ENCODE results near the gene PREX1.

The PREX1 gene

GRCh38 chr20:48634641-48635040 lies 193.2 kb downstream of the PREX1 start:
- Histone ChIP-seq H3K27ac (ENCODE audit: low read depth in 2 of 2, low read length in 2 of 2) (no peak overlapping the region), H3K36me3 (ENCODE audit: control insufficient read depth in 2 of 2, insufficient read depth in 2 of 2, low read length in 2 of 2) (peaks cover 24 to 32% of the 10 kb centered on the region in 2 donors), H3K4me1 (ENCODE audit: control insufficient read depth in 2 of 2, insufficient read depth in 2 of 2, low read length in 2 of 2) (no peaks in the 10 kb centered on the region), H3K9ac (ENCODE audit: low read depth in 1 of 2, low read length in 2 of 2) (no peak overlapping the region), H3K9me3 (ENCODE audit: control insufficient read depth in 2 of 2, low read length in 2 of 2) (no peaks in the 10 kb centered on the region), H3K27me3 (ENCODE audit: control insufficient read depth in 2 of 2, insufficient read depth in 2 of 2, low read length in 2 of 2) (no peaks in the 10 kb centered on the region), H3K4me3 (ENCODE audit: low read length in 2 of 2) (no peak overlapping the region)

GRCh38 chr20:48633620-48634257 lies 194.1 kb downstream of the PREX1 start:
- no peak overlapping the region for H3K27ac ChIP-seq (ENCODE audit: low read depth in 2 of 2, low read length in 2 of 2)
- peaks cover 14 to 23% of the 10 kb centered on the region in 2 donors for H3K36me3 ChIP-seq (ENCODE audit: control insufficient read depth in 2 of 2, insufficient read depth in 2 of 2, low read length in 2 of 2)
- no peak overlapping the region for H3K4me3 ChIP-seq (ENCODE audit: low read length in 2 of 2)
- H3K4me1 ChIP-seq (ENCODE audit: control insufficient read depth in 2 of 2, insufficient read depth in 2 of 2, low read length in 2 of 2), result no peaks in the 10 kb centered on the region
- no peak overlapping the region for H3K9ac ChIP-seq (ENCODE audit: low read depth in 1 of 2, low read length in 2 of 2)
- H3K27me3 ChIP-seq (ENCODE audit: control insufficient read depth in 2 of 2, insufficient read depth in 2 of 2, low read length in 2 of 2), result no peaks in the 10 kb centered on the region
- no peaks in the 10 kb centered on the region for H3K9me3 ChIP-seq (ENCODE audit: control insufficient read depth in 2 of 2, low read length in 2 of 2)

- Histone ChIP-seq H3K4me1 (ENCODE audit: control insufficient read depth in 2 of 2, insufficient read depth in 2 of 2, low read length in 2 of 2) (no peaks in the 10 kb centered on the region), H3K27me3 (ENCODE audit: control insufficient read depth in 2 of 2, insufficient read depth in 2 of 2, low read length in 2 of 2) (no peaks in the 10 kb centered on the region)
These were observed 194.8 kb downstream of the PREX1 start for GRCh38 chr20:48632825-48633619.

GRCh38 chr20:48632017-48632824 lies 195.6 kb downstream of the PREX1 start:
- Histone ChIP-seq H3K27ac (ENCODE audit: low read depth in 2 of 2, low read length in 2 of 2) (no peak overlapping the region), H3K9me3 (ENCODE audit: control insufficient read depth in 2 of 2, low read length in 2 of 2) (no peaks in the 10 kb centered on the region), H3K4me1 (ENCODE audit: control insufficient read depth in 2 of 2, insufficient read depth in 2 of 2, low read length in 2 of 2) (no peaks in the 10 kb centered on the region), H3K27me3 (ENCODE audit: control insufficient read depth in 2 of 2, insufficient read depth in 2 of 2, low read length in 2 of 2) (no peaks in the 10 kb centered on the region), H3K4me3 (ENCODE audit: low read length in 2 of 2) (no peak overlapping the region), H3K36me3 (ENCODE audit: control insufficient read depth in 2 of 2, insufficient read depth in 2 of 2, low read length in 2 of 2) (peaks cover 7 to 21% of the 10 kb centered on the region in 2 donors), H3K9ac (ENCODE audit: low read depth in 1 of 2, low read length in 2 of 2) (no peak overlapping the region)

More at GRCh38 chr20:48632825-48633619, 194.8 kb downstream of the PREX1 start:
- Histone ChIP-seq H3K27ac (ENCODE audit: low read depth in 2 of 2, low read length in 2 of 2) (no peak overlapping the region), H3K36me3 (ENCODE audit: control insufficient read depth in 2 of 2, insufficient read depth in 2 of 2, low read length in 2 of 2) (peaks cover 10 to 20% of the 10 kb centered on the region in 2 donors), H3K4me3 (ENCODE audit: low read length in 2 of 2) (no peak overlapping the region), H3K9me3 (ENCODE audit: control insufficient read depth in 2 of 2, low read length in 2 of 2) (no peaks in the 10 kb centered on the region), H3K9ac (ENCODE audit: low read depth in 1 of 2, low read length in 2 of 2) (no peak overlapping the region)

GRCh38 chr20:48631114-48632016 lies 196.4 kb downstream of the PREX1 start:
- Histone ChIP-seq H3K4me3 (ENCODE audit: low read length in 2 of 2) (no peak overlapping the region), H3K36me3 (ENCODE audit: control insufficient read depth in 2 of 2, insufficient read depth in 2 of 2, low read length in 2 of 2) (peaks cover 11 to 23% of the 10 kb centered on the region in 2 donors), H3K4me1 (ENCODE audit: control insufficient read depth in 2 of 2, insufficient read depth in 2 of 2, low read length in 2 of 2) (no peaks in the 10 kb centered on the region), H3K9ac (ENCODE audit: low read depth in 1 of 2, low read length in 2 of 2) (no peak overlapping the region), H3K27ac (ENCODE audit: low read depth in 2 of 2, low read length in 2 of 2) (no peak overlapping the region), H3K27me3 (ENCODE audit: control insufficient read depth in 2 of 2, insufficient read depth in 2 of 2, low read length in 2 of 2) (no peaks in the 10 kb centered on the region), H3K9me3 (ENCODE audit: control insufficient read depth in 2 of 2, low read length in 2 of 2) (no peaks in the 10 kb centered on the region)

- Histone ChIP-seq H3K9me3 (ENCODE audit: control insufficient read depth in 2 of 2, low read length in 2 of 2) (no peaks in the 10 kb centered on the region), H3K4me1 (ENCODE audit: control insufficient read depth in 2 of 2, insufficient read depth in 2 of 2, low read length in 2 of 2) (no peaks in the 10 kb centered on the region), H3K9ac (ENCODE audit: low read depth in 1 of 2, low read length in 2 of 2) (no peak overlapping the region), H3K27me3 (ENCODE audit: control insufficient read depth in 2 of 2, insufficient read depth in 2 of 2, low read length in 2 of 2) (no peaks in the 10 kb centered on the region), H3K27ac (ENCODE audit: low read depth in 2 of 2, low read length in 2 of 2) (no peak overlapping the region), H3K36me3 (ENCODE audit: control insufficient read depth in 2 of 2, insufficient read depth in 2 of 2, low read length in 2 of 2) (peaks cover 11 to 21% of the 10 kb centered on the region in 2 donors), H3K4me3 (ENCODE audit: low read length in 2 of 2) (no peak overlapping the region)
These were observed 197.3 kb downstream of the PREX1 start for GRCh38 chr20:48630342-48631075.

- Histone ChIP-seq H3K9me3 (ENCODE audit: control insufficient read depth in 2 of 2, low read length in 2 of 2) (no peaks in the 10 kb centered on the region), H3K9ac (ENCODE audit: low read depth in 1 of 2, low read length in 2 of 2) (no peak overlapping the region), H3K27ac (ENCODE audit: low read depth in 2 of 2, low read length in 2 of 2) (no peak overlapping the region), H3K36me3 (ENCODE audit: control insufficient read depth in 2 of 2, insufficient read depth in 2 of 2, low read length in 2 of 2) (peaks cover 11 to 24% of the 10 kb centered on the region in 2 donors), H3K4me3 (ENCODE audit: low read length in 2 of 2) (no peak overlapping the region), H3K27me3 (ENCODE audit: control insufficient read depth in 2 of 2, insufficient read depth in 2 of 2, low read length in 2 of 2) (no peaks in the 10 kb centered on the region), H3K4me1 (ENCODE audit: control insufficient read depth in 2 of 2, insufficient read depth in 2 of 2, low read length in 2 of 2) (no peaks in the 10 kb centered on the region)
These were observed 197.9 kb downstream of the PREX1 start for GRCh38 chr20:48629960-48630315.

GRCh38 chr20:48629069-48629959 lies 198.5 kb downstream of the PREX1 start:
- Histone ChIP-seq H3K36me3 (ENCODE audit: control insufficient read depth in 2 of 2, insufficient read depth in 2 of 2, low read length in 2 of 2) (peaks cover 11 to 23% of the 10 kb centered on the region in 2 donors), H3K9ac (ENCODE audit: low read depth in 1 of 2, low read length in 2 of 2) (no peak overlapping the region), H3K9me3 (ENCODE audit: control insufficient read depth in 2 of 2, low read length in 2 of 2) (no peaks in the 10 kb centered on the region), H3K27me3 (ENCODE audit: control insufficient read depth in 2 of 2, insufficient read depth in 2 of 2, low read length in 2 of 2) (no peaks in the 10 kb centered on the region), H3K4me3 (ENCODE audit: low read length in 2 of 2) (no peak overlapping the region), H3K27ac (ENCODE audit: low read depth in 2 of 2, low read length in 2 of 2) (no peak overlapping the region), H3K4me1 (ENCODE audit: control insufficient read depth in 2 of 2, insufficient read depth in 2 of 2, low read length in 2 of 2) (no peaks in the 10 kb centered on the region)

Measured in mucosa of rectum (tissue), 2 donors.